Body of pancreas (tissue), 4 donors: ENCODE data around the gene ELF2.

Experiments used
- CTCF ChIP-seq, 7 experiments: fragments of 450-650 bp in 4 of 7; fragments of 200-600 bp in 3 of 7; sonication (generic) in 3 of 7; IDR thresholded peaks; one replicate each; pipeline ENCODE4 v1.5.1; 2016 to 2019; ENCODE audit warnings: antibody characterized with exemption in 7 of 7
- POLR2A ChIP-seq, 3 donors: fragments of 450-650 bp; IDR thresholded peaks; one replicate each; pipeline ENCODE4 v1.6.1; 2016; ENCODE audit warnings: antibody characterized with exemption in 3 of 3, mild to moderate bottlenecking in 2 of 3

DNA sequence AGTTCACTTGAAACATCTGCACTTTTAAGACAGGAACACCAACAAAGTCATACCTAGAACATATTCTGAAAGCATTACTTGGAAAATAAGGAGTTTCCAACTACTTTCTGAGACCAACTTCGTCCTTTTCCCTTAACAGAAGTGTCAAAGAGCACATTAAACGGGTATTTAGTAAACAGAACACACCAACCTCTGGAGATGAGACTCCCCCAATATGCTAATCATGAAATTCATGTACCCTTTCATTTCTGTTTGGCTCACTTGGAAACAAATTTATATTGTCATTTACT is 92.3 kb downstream of the ELF2 start:
- TF ChIP-seq CTCF (IDR thresholded peaks at IDR 0.05) (no peak), POLR2A (IDR thresholded peaks at IDR 0.05) (no peak)
